ENCODE data around the gene SIPA1L2.

DNA sequence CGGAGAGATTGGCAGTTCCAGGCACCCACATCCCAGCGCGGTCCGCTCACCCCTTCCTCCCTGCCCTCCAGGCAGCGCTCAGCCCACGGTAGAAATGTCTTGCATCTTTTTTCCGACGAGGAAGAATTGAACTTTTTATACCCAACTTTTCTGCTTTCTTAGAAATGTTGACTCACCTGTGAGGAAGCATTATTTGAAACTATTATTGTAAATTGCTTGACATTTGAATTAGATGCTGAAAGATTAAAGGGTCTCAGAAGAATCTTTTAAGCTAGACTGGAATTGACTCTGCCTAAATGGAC lies 912 bp upstream of the SIPA1L2 start:
- no peak for TF ChIP-seq POLR2A (IDR thresholded peaks at IDR 0.05; ENCODE audit: low read depth, low read length)
- TF ChIP-seq TAF1 (IDR thresholded peaks at IDR 0.05; ENCODE audit: low read depth, low read length): no peak
- no peak for TF ChIP-seq POLR2AphosphoS5 (IDR thresholded peaks at IDR 0.05; ENCODE audit: low read depth, low read length)
- no peak for TF ChIP-seq PAX5 (IDR thresholded peaks at IDR 0.05; ENCODE audit: insufficient read depth, low read length, severe bottlenecking)
- no peak for TF ChIP-seq SPI1 (IDR thresholded peaks at IDR 0.05; ENCODE audit: low read depth, low read length)

Measured in GM12891 (cell line).